NCI-H1436 (cell line): ENCODE results near the gene MDM2.

ENCODE experiments used
- DNase-seq: peaks from one replicate; lab custom pipeline; 2025; lab: John Stamatoyannopoulos, UW

Gene MDM2

GRCh38 chr12:68807576-68808387, at the start of gene MDM2:
Gene MDM2, plus strand, starts transcription at chr12:68808177. Its CDS starts 301 bp downstream, at chr12:68808478.
- DNase-seq, result peak; percentile 97

DNA sequence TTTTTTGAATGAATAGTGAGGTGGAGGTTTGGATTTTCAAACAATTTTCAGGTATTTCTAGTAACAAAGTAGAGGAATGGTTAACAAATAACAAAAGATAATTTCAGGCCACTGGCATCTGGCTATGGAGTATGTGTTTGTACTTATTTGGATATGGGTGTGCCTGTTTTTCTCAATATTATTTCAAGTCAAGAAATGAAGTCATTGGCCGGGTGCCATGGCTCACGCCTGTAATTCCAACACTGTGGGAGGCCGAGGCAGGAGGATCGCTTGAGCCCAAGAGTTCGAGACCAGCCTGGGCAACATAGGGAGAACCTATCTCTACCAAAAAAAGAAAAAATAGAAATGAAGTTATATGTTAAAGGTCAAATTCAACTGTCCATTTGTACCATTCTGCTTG, 48.1 kb upstream of the MDM2 start:
- no peak for DNase-seq

DNA sequence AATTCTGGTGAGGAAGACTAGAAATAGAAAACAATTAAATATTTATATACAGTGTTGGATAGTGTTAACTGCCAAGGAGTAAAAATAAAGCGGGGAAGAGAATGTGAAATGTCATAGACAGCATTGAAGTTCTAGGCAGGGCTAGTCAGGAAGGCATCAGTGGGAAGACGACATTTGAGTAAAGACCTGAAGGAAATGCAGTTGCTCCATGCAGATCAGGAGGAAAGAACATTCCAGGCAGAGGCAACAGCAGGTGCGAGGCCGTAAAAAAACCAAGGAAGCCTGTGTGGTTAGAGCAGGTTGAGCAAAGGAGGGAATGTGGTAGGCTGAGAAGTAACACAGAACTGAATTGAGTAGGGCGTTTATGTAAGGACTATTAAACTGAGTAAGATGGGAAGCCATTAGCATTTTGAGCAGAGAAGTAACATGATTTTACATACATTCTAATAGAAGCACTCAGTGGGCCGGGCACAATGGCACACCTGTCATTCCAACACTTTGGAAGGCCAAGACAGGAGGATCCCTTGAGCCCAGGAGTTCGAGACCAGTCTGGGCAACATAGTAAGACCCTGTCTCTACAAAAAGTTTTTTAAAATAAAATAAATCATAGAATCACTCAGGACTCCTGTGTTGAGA, 47.1 kb upstream of the MDM2 start:
- DNase-seq, result no peak

DNA sequence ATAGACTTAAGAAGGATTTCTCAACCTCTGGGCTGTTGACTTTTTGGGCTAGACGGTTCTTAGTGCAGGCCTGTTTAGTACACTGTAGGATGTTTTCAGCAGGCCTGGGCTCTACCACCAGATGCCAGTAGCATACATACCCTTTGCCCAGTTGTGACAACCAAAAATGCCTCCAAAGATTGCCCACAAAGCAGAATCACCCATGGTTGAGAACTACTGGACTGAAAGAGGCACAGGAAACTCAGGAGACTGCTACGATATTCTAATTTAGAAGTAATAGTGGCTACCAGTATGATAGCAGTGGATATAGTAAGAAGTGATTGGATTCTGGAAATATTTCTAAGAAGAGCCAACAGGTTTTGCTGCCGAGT, 46.5 kb upstream of the MDM2 start:
- no peak for DNase-seq

- DNase-seq, result no peak
These were observed 45.9 kb upstream of the MDM2 start for GRCh38 chr12:68761901-68762630.

GRCh38 chr12:68762691-68763090, 45.3 kb upstream of the MDM2 start:
- no peak for DNase-seq

GRCh38 chr12:68765696-68766095, 42.3 kb upstream of the MDM2 start:
- no peak for DNase-seq

DNA sequence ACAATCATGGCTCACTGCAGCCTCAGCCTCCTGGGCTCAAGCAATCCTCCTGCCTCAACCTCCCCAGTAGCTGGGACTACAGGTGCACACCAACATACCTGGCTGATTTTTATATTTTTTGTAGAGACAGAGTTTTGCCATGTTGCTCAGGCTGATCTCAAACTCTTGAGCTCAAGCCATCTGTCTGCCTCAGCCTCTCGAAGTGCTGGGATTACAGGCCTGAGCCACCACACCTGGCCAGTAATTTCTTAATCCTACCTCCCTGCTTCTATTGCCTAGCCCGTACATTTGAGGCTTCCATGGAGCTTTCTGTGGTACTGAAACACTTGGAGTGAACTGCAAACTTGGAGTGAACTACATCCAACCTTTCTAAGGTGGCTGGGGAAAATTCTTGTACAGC, 41.3 kb upstream of the MDM2 start:
- no peak for DNase-seq

- DNase-seq, result no peak
These were observed 40.8 kb upstream of the MDM2 start for GRCh38 chr12:68767191-68767590.

GRCh38 chr12:68768431-68768939, 39.5 kb upstream of the MDM2 start:
- no peak for DNase-seq

DNA sequence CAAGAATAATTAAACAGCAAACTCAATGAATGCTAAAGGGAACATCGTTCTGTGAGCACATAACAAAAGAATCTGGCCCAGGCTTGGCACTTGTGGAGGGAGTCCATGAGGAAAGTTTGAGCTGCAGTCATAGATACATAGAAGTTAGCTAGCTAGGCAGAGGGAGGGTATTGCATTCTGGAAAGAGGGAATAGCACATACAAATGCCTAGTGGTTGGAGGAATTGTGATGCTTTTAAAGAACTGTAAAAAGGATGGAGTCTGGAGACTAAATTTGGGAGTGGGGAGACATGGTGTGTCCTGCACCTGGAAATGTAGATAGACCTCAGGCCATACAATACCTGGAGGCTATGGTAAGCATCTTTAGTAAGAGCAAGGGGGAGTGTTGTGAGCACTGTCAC, 38.0 kb upstream of the MDM2 start:
- no peak for DNase-seq

DNA sequence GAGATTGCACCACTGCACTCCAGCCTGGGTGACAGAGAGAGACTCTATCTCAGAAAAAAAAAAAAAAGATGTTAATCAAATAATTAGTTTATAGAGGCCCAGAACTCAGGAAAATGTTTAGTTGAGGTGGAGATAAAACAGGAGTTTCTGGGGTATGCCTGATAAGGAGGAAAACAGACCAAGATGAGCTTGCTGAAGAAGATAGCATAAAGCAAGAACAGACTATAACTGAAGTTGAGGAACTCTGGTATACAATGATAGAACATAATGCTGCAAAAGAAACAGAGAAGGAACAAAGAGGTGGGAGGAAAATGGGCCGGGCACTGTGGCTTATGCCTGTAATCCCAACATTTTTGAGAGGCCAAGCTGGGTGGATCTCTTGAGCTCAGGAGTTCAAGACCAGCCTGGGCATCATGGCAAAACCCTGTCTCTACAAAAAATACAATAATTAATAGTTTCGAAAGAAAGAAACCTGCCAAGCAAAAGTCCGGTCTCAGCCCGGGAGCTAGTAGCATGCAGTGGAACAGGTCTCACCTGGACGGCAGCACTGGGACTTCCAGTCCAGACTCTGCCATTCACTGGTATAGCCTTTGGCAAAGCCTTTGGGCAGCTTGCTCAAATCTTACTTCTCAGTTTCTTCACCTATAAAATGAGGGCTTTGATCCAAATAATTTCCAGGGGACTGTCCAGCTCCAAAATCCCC, 36.6 kb upstream of the MDM2 start:
- DNase-seq, result no peak

- DNase-seq, result no peak
These were observed 35.3 kb upstream of the MDM2 start for GRCh38 chr12:68772714-68773113.

GRCh38 chr12:68773582-68773981, 34.4 kb upstream of the MDM2 start:
- DNase-seq, result no peak

DNA sequence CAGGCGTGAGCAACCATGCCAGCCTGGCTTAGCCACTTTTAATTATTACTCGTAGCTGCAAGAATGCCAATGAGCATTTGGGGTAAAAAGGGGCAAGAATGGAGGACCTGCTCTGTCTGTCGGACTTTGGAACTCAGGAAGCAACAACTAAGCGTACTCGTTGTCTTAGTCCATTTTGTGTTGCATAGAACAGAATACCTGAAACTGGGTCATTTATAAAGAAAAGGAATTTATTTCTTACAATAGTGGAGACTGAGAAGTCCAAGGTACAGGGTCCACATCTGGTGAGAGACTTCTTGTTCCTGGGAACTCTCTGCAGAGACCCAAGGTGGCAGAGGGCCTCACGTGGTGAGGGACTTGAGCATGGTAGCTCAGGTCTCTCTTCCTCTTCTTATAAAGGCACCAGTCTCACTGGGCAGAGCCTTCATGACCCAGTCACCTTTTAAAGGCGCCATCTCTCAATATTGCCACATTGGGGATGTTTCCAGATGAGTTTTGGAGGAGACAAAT, 32.8 kb upstream of the MDM2 start:
- DNase-seq, result no peak

GRCh38 chr12:68776976-68777610, 30.9 kb upstream of the MDM2 start:
- no peak for DNase-seq

DNA sequence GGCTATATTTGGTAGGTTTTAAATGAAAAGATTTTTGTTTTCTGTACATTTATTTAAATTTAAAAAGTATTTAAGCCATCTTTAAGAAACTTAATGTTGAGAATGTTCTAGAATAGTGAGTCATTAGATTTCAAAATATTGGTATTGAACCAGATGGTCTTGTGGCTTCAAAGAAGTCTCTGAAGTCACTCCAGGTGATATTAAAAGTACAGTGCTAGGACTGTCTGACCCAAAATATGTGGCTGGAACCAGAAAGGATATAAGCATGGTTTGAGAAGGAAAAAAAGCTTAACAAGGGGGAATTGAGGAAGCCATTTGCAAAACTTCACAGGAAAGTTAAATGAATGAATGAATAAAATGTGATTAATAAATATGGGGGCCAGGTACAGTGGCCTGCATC, 28.7 kb upstream of the MDM2 start:
- no peak for DNase-seq

GRCh38 chr12:68780731-68781130, 27.2 kb upstream of the MDM2 start:
- no peak for DNase-seq

DNA sequence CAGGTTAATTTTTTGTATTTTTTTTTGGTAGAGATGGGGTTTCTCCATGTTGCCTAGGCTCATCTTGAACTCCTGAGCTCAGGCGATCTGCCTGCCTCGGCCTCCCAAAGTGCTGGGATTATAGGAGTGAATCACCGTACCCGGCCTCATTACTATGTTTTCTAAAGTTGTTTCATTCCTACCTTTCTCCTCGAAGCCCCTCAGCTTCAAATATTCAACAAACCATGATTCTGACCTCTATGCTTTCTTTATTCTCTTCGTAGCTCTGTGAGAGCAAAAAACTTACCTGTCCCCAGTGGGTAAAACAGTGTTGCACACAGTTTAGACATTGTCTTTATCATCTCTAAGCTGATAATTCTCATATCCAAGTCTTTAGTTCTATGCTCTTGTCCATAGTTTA, 26.2 kb upstream of the MDM2 start:
- DNase-seq, result no peak

- no peak for DNase-seq
These were observed 24.0 kb upstream of the MDM2 start for GRCh38 chr12:68784015-68784414.

DNA sequence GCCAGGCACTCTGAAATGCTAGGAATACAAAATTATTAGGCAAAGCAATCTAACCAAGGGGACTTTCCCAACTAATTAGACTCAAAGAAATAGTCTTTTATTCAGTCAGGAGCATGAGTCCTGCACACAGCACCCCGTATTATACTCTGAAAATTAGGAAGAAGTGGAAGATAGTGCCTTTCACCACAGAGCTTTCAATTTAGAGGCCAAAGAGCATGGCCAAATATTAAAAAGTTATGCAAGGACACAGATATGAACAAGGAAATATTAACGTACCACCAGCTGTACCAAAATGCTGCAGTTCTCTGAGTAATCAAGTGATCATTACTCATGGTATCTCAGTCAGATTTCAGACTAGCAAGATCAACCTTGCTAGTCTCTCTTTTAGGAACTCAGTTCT, 22.6 kb upstream of the MDM2 start:
- no peak for DNase-seq

DNA sequence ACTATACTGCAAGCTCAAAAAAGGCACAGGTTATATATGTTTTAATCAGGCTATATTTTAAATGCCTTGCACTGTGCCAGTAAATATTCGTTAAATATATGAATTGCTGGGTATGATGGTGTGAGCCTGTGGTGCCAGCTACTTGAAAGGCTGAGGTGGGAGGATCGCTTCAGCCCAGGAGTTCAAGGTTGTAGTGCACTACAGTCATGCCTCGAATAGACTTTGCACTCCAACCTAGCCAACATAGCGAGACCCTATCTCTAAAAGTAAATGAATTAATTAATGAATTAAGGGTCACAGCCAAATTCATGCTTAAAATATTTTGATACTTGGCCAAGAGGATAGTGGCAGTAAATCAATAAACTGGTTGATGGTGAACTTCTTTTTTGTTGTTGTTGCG, 22.2 kb upstream of the MDM2 start:
- DNase-seq, result no peak
